Germinal center (tissue), 1 donor: ENCODE results near the gene FSTL4.

ENCODE experiments used
- DNase-seq: peaks from one replicate; pipeline ENCODE4 v3.0.0; 2012; ENCODE audit warnings: mixed read lengths, low spot score

FSTL4 gene

DNA sequence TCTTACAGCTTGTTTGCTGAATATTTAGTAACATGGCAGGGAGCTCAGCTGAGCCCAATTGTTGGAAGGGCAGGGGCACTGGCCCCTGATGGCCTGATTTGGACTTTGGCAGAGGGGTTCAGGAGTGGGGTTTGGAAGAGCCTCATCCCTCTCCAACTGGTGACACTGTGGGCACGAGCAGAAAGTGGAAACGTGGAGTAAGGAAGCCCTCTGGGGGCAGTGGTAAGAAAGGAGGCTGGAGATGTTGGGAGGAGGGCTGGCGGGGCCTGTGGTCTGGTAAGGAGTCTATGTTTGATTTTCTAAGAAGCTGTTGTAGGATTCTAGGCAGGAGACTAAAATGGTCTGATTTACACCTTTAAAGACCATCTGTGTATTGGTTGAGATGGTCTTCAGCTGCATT, 351.6 kb downstream of the FSTL4 start:
- DNase-seq: no peak

GRCh38 chr5:133259199-133259997, 352.9 kb downstream of the FSTL4 start:
- no peak for DNase-seq

GRCh38 chr5:133257977-133258376, 354.4 kb downstream of the FSTL4 start:
- DNase-seq: no peak

DNA sequence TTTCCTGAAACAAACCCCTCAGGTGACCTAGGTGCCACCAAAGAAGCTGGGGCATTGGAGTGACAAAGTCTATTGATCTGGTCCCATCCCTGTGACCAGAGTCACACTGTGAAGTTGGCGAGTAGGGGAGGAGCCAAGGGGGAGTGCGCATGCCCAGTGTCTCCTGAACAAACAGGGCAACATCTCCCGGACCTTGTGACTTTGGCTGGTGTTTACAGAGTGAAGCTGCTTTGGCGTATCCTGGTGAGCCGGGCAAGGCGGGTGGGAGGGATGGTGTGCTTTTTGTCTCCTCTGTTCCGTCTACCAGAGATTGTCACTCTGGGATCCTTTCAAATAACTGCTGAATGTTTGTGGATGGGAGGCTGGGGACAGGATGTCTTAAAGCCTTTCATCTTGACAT, 356.1 kb downstream of the FSTL4 start:
- DNase-seq: no peak

DNA sequence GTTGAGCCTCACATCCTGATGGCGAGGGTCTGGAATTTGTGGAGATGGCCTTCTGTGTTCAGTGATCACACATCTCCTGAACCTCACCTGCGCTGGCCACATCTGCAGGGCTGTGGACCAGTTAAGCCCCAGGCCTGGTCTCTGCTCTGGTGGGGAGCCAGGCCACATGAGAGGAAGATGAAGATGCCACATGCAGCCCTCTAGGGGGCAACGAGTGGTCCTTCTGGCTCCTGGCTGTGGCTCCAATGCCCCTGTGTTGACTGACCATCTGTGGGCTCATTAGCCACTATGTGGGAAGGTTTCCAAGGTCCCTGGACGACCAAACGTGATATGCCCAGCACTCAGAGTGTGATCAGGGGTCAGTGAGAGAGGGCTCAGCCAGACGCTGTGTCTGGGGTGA, 357.5 kb downstream of the FSTL4 start:
- no peak for DNase-seq

- no peak for DNase-seq
Measured at GRCh38 chr5:133253671-133254070, 358.7 kb downstream of the FSTL4 start.

DNA sequence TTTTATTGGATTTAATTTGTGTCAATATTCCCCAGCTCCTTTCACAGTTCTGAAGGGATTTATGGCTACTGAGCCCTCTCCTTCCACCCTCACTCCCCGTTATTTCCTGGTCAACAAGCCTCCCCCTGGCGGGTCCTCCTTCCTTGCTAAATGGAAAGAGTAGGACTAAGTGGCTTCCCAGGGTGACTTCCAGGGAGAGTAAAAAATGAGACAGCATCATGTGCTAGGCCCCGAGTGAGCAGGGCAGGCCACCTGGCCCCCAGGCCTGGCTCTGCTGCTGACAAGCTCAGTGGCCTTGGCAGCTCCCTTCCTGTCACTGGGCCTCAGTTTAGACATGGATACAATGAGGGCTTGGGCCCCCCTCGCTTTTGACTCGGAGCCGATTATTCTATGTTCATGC, 359.3 kb downstream of the FSTL4 start:
- DNase-seq: no peak

- DNase-seq: no peak
Measured at GRCh38 chr5:133252133-133252480, 360.2 kb downstream of the FSTL4 start.

- no peak for DNase-seq
Measured at GRCh38 chr5:133251296-133252132, 360.8 kb downstream of the FSTL4 start.

- no peak for DNase-seq
Measured at GRCh38 chr5:133250527-133250926, 361.8 kb downstream of the FSTL4 start.

DNA sequence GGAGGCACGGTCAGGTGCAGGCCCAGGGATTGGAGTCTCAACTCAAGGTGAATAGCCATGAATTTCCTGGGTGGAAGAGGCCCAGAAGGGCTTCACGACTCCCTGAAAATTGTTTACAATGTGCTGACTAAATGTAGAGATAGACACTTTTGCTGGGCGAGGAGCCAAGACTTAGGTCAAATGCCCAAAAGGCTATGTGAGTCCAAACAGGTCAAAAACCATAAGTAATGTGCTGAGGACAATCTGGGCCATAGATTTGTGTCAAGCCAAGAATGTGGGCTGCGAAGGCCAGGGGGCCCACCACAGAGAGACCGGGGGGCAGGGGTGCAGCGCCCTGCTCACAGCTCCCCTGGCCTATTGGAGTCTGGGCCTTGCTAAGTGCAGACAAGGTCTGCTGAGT, 362.7 kb downstream of the FSTL4 start:
- no peak for DNase-seq

- DNase-seq: no peak
Measured at GRCh38 chr5:133247881-133248624, 364.3 kb downstream of the FSTL4 start.

GRCh38 chr5:133247151-133247709, 365.1 kb downstream of the FSTL4 start:
- DNase-seq: no peak

GRCh38 chr5:133246376-133247150, 365.8 kb downstream of the FSTL4 start:
- DNase-seq: no peak

- DNase-seq: no peak
Measured at GRCh38 chr5:133246053-133246370, 366.3 kb downstream of the FSTL4 start.

- DNase-seq: no peak
Measured at GRCh38 chr5:133245191-133246052, 366.9 kb downstream of the FSTL4 start.

DNA sequence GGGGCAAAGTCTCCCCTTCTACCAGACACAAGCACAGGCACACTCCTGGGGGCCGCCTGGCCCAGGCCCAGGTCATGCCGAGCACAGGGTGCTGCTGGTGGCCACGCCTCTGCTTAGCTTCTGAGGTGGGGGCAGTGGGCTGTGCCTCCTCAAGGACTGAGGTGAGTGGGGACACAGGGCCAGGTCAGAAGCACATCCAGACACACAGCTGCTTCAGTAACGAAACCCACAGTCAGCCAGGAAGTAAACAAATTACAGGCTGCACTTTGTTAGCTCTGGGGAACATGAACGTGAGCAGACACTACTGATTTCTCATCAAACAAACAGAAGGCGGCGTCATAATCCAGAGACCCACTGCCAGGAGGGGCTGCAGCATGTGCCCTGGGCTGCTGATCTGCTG, 368.1 kb downstream of the FSTL4 start:
- no peak for DNase-seq

DNA sequence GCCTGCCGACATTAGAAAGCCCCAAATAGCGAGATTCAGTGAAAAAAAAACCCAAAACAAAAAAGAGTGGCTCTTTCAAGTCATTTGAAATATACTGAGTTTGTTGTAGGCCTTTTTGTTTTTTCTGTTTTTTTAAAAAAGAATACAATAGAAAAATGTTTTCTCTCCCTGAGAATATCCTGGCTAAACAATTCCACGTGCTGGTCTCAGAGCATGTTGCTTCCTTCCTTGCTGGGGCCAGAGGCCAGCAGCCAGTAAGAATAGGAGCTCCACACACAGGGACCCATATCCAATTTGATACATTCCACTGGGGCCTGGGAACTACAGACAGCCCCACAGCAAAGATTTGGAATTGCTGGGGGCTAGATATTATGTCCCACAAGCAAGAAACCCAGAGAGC, 369.1 kb downstream of the FSTL4 start:
- DNase-seq: no peak

DNA sequence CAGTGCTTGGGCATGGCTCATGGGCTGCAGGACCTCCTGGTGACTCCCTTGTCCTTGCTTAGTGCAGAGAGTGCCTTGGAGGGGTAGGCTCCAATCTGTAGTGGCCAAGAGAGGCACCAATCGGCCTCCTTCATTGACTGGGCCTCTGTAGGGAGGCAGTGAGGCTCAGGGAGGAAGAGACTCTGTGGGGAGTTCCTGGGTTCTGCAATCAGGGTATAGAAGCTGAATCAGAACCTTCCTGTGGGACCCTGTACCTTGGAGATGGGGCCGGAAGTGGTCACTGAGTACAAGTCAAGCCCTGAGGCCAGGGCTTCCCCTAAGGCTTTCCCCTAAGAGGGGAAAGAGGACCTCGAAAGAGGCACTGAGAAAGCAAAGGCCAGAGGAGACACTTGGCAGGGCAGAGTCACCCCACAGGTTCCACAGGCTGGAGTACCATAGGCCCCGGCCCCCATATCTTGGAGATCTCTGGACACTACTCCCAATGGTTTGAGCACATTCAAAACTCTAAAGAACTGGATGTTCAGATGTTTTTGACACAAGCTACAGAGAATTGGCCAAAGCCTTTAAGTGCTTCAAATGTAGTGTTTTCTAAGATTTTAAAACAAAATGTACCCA, 370.0 kb downstream of the FSTL4 start:
- DNase-seq: no peak
